GM12873 (cell line): ENCODE results near the gene PRPF31.
A peak's percentile ranks its signal among the peaks of the same experiment; 100 is the strongest.

Experiments used
- CTCF ChIP-seq: IDR thresholded peaks from 2 replicates; pipeline ENCODE4 v1.5.1; 2012; ENCODE audit warnings: low read depth, mild to moderate bottlenecking, moderate library complexity, low read length, control low read depth; ENCODE audit not compliant: insufficient read depth; ENCODE audit errors: missing control alignments

Gene PRPF31

DNA sequence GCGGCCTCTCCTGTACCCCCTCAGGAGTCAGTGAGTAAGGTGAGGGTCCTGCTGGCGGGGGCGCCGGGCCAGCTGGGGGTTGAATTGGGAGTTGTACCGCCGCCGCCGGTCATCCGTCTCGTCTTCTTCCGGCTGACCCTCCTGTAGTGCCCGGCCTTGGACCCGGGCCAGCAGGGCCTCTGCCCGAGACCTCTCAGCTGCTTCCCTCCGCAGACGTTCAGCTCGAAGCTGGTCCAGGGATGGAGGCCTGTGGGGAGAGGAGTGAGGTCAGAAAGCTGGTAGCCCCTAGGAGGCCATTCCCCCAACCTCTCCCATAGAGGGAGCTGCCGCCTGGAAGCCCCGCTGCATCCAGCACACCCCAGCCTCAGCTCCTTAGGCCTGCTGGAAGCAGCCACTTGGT lies 40.1 kb downstream of the PRPF31 start:
- TF ChIP-seq CTCF, result no peak

DNA sequence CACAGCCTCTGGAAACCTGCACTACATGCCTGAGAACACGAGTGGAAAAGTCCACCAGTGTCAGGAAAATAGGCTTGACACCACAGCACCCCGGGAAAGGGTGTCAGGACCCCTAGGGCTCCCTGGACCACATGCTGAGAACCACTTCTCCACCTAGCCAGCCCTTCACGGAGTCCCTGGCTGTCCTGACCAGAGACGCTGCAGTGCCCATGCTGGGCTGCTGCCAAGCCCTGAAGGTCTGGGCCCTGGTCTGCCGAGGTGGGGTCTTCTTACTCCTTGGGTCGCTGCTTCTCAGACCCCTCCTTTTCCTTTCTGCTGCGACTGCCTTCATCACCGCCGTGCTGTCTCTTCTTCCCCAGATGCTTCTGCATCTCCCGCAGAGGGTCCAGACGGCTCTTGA lies 40.9 kb downstream of the PRPF31 start:
- no peak for TF ChIP-seq CTCF

GRCh38 chr19:54156953-54157352 lies 41.4 kb downstream of the PRPF31 start:
- no peak for TF ChIP-seq CTCF

DNA sequence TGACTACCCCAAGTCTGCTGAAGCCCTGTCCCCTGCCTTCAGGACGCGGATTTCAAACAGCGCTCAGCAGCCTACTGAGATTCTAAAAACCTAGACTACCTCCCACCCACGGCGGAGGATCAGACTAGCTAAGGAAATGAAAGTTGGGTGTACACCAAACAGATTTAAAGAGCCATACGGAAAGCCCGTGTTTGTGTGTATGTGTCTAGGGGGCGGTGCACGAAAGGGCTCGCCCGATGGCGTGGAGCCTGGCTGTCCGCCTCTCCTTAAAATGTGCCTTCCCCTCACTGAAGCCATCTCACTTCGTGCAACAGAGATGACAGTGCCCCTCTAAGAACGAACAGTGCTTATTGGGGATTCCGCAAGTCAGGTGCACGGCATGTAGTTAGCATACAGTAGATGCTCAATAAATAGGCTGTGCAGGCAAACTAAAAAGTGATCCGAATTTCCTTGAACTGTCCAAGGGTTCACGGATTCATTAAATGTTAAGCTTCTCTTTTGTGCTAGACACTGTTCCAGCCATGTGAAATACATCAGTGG lies 43.3 kb downstream of the PRPF31 start:
- no peak for TF ChIP-seq CTCF

DNA sequence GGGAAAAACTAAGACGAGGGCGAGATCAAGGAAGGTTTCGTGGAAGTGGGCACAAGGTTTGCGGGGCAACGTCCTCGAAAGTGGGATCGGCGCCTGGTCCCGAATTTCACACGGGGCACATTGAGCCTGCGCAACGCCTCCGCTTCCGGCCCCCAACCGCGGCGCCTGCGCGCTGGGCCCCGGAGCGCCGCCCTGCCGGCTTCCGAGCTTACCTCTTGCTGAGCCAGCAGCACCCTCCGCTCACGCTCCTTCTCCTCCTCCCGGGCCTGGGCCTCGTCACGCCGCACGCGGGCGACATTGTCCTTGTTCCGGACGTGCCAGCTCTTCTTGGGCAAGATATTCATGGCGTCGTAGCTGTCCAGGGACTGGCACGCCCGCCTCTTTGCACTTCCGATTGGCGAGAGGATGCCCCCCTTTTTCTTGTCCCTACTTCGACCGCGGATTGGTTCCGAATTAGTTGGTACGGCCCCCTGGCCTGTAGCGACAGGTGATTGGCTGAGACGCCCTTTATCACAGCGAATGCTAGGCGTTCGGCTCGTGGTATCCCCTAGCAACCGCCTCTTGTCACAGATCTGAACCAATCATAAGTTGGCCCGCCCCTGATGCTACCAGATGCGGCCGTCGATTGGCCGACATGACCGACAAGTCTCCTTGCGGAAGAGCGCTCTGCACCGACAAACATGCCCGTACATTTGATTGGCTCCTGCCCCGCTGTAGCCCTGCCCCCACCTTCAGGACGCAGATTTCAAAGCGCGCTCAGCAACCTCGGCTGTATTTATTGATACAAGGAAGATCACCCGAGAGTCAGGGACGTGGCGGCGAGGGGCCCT lies 44.0 kb downstream of the PRPF31 start, which contains the start of gene LENG1:
TSS of gene LENG1 (minus strand) at position 370 of the 830 bp plus-strand sequence. CDS start at position 344, 26 bp downstream.
- TF ChIP-seq CTCF, result peak; percentile 37

DNA sequence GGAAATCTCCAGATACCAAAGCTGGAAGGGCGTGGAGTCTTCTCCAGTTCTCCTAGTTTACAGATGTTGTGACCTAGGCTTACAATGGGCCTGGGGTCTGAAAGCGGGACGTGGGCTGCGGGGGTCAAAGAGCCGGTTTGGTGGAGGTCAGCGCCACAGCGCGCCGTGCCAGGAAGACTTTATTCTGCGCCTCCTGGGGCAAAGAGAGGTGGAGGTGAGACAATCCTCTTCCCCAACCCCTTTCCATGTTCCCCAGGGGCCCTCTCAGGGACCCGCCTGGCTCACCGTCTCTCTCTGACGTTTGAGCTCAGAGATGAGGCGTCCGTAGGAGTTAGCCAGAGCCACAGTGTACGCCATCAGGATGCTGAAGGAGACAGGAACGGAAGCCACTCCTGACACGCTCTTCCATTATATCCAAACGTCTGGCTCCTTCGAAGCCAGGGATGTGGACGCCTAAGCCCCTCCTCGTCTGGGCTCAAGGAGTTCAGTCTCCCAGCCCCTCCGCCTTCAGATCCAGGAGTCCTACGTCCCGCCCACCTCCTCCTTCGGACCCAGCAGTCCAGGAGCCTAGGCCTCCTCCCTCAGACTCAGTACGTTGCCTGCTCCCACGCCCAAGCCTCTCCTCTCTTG lies 44.7 kb downstream of the PRPF31 start:
- no peak for TF ChIP-seq CTCF

- no peak for TF ChIP-seq CTCF
Measured at GRCh38 chr19:54160854-54161253, 45.3 kb downstream of the PRPF31 start.
